ENCODE measurements around the gene CCDC187.

Gene CCDC187

DNA sequence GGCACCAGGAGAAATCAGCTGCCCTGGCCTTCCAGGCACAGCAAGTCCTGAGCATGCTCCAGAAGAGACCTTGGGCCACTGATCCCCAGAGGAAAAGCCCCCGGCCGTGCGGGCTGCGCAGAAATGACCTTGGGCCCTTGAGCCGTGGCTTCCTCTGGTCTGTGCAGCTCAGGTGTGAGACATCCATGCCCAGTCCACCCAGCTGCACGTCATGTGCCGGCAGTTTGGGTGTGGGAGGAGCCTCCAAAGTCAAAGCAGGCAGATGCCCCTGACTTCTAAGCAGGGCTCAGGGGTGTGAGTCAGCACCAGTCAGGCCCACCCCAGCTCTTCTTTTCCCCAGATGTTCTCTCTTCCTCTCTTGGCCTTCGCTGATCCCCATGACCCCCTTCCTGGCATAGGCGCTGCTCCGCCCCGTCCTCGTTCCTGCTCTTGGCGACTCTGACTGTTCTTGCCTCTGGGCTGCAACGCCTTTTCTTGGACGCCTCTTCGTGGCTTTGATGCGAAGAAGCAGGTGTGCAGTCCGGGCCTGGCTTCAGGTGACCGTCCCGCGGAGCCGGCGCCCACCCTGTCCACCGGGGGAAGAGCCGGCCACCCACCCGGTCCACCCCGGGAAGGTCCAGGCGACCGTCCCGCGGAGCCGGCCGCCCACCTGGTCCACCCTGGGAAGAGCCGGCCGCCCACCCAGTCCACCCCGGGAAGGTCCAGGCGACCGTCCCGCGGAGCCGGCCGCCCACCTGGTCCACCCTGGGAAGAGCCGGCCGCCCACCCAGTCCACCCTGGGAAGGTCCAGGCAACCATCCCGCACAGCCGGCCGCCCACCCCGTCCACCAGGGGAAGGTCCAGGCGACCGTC lies 52.4 kb downstream of the CCDC187 start:
- DNase-seq, result no peak

DNA sequence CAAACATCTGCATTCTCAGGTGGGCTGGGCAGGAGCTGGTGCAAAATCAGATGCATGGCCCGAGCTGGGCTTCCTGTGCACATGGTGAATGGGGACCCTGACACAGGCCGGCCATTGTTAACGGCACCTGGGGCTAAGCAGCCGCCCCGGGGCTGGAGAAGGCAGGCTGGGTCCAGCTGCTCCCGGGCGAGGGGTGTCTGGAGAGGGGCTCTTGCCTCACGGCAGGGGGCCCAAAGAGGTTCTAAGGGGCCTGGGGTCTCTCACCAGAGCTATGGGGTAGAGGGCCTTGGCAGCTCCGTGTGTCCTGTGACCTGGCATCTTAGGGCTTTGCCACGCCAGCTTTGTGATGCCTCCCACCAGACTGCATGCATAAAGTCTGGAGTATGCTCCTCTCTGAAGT lies 53.2 kb downstream of the CCDC187 start:
- no peak for DNase-seq

DNA sequence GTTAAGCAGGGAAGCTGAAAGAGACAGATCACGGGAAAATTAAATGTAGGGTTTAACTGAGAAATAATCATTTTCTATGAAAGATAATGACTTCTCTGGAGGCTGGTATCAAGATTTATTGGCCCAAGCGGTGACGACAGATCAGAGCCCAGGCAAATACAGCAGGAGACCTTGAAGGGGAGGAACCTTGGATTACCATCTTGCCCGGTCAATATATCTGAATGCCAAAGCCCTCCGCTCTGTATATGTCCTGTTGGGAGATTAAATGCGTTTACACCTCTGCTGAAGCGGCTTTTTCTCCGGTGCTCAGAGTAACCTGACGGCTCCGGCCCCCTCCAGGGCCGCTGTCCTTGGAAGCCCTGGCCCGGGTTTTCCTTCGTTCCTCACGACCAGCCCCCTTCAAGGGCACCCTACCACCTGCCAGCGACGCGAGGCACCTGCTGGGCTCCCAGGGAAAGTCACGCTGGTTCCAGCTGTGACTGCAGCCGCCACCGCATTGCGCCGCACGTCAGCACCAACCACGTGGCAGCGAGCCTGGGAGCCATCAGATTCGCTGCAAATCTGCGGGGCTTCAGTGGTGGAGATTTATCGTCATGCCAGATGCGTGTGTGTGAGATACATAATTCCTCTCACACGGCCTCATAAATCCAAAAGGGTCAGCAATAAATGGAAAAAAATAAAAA lies 53.9 kb downstream of the CCDC187 start:
- DNase-seq, result peak; percentile 14 to 46

DNA sequence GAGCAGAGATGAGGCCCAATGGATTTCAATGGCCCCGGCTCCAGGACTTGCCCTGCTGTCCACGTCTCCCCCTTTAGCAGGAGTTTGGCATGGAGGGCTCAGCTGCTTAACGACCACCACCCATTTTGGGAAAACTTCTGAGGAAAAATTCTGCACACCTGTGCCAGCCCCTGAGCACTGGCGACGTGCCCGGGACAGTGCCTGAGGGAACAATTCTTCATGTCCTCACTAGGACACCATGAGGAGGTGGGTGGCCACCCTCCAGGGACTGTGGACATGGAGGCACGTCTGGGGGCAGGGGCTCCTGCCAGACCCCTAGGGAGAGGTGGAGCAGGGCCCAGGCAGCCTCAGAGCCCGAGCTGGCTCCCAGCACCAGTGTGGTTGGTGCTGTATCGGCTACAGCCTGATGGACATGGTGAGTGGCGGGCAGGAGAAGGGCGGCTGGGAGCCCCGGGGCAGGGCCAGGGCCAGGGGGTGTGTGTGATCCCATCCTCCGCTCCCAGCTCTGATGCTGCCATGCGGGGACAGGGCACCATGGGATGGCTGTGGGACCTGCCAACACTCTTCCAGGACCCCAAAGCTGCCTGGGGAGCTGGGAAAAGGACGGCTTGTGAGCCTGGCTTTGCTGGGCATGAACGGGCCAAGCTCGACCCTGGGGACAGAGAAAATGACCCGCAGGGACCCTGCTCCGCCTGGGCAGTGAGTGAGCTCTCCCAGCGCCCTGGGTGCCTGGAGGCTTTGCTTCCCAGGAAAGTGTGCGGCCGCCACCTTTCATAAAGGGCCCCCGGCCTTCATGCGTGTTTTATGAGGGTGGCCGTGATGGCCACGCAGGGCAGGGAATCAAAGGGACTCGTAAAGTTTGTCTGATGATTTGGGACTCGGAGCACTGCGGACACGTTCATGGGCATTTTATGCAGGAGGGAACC lies 54.7 kb downstream of the CCDC187 start:
- no peak for DNase-seq

DNA sequence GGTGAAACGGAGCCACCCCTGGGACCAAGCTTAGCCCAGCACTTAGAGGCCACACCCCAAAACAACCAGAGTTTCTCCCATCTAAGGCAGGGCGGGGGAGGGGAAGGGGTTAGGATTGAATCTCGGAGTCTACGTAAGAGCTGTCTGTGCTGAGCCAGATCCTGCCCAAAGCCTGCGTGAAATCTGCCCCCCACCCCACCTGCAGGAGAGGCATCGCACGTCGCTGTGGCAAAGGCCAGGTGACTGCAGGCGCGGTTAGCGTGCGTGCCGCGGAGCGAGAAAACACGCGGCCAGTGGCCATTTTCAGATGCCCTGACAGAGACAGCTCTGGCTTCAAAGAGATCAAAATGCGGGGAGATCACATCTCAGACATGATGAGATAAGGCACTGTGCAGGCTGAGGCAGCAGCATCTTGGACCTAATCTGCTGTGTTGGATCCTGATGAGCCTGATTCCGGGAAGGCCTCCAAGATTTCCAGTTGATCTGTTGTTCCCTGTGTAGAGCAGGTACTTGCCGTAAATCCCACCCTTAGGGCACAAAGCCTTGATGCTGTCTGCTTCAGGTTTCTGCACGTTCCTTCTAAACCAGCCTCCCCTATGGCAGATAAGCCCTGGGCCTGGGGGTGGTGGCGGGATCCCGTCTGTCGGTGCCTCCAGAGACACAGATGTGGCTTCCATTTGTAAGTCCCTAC lies 55.8 kb downstream of the CCDC187 start:
- no peak for DNase-seq

DNA sequence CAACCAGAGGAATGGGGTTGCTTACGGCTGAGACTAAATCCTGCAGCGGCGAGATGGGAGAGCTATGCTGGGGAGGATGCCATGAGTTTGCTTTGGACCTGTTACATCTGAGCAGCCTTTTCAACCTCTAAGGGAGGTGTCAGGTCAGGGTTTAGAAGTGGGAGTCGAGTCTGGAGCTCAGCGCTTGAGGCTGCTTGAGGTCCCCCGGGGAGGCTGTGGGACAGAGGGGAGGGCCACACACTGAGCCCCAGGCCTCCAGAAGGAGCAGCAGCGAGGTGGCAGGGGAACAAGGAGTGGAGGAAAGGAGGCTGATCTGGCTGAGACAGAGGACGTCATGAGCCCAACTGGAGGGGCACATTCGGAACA lies 56.4 kb downstream of the CCDC187 start:
- DNase-seq, result no peak

DNA sequence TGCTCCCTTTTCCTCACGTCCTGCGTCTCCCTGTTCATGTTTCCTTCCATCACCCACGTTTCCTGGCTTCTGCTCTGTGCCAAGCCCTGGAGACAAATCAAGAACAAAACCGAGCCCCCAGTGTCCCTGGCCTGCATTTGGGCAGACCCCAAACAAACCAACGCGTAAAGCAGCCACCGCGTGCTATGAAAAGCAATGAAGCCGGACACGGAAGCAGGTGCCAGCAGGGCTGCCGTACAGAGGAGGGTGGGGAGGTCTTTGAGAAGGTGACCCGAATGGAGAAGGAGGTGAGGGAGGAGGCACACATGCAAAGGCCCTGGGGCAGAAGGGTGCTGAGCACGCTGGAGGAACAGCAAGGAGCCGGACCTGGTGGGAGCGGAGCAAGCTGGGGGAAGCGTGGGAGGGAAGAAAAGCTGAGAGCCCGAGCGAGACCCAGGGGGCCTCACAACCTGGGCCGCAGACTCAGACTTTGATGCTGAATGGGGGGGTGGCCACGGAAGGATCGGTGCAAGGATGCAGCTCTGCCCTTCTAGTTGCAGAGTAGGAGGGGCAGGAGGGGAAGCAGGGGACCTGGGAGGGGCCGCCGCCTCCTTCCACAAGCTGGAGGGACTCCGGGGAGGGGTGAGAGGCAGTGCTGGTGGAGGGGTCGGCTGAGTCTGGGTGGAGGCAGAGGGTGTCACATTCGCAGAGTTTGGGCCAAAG lies 56.9 kb downstream of the CCDC187 start:
- DNase-seq, result no peak

DNA sequence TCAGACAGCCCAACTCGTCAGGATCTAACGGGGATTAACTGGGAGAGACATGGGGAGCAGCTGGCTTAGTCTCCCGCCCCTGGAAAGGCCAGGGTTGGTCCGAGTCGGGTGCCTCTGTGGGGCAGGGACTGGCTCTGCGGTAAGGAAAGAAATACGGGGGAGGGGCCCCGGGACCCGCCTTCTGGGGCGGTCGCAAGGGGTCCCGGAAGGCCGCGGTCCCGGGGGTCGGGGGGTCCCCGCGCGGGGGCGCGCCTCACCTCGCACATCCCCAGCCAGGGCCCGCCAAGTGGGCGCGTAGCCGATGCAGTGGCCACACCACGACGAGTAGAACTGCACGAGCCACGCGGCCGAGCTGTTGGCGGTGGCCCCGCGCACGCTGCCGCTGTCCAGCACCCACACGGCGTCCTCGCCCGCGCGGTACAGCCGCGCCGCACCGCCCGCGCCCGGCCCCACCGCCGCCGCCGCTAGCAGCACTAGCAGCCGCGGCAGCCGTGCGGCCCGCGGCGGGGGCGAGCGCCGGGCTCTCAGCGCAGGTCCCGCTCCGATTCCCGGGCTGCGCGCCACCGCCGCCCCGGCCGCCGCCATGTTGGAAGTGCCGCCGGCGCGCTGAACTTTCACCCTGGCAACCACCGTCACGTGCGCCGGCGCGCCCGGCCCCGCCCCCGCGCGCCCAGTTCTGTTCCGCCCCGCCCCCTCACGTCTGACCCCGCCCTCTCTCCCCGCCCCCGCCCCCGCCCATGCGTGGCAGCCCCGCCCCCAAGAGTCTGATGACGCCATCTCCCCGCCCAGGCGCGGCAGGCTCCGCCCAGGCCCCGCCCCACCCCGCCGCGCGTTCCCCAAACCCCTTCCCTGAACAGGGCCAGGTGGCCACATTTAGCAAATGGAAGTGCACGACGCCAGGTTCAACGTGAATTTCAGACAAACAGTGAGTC lies 58.4 kb downstream of the CCDC187 start, which contains the start of gene QSOX2:
QSOX2 (minus strand) TSS at position 594 of the 932 bp plus-strand sequence; CDS start at position 585, 9 bp downstream.
- DNase-seq, result peak in 1 of 2 experiments; percentile 68

DNA sequence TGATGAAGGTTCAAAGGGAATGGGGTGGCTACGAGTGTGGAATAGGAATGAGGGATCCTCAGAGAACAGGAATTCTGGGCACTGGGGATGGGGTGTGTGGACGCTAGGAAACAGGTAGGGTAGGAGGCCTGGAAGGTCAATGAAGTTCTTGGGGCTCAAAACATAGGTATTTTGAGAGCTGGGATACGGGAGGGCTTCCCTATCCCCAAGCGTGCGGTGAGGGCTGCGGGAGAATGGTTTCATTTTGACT lies 59.0 kb downstream of the CCDC187 start:
- DNase-seq, result no peak

DNA sequence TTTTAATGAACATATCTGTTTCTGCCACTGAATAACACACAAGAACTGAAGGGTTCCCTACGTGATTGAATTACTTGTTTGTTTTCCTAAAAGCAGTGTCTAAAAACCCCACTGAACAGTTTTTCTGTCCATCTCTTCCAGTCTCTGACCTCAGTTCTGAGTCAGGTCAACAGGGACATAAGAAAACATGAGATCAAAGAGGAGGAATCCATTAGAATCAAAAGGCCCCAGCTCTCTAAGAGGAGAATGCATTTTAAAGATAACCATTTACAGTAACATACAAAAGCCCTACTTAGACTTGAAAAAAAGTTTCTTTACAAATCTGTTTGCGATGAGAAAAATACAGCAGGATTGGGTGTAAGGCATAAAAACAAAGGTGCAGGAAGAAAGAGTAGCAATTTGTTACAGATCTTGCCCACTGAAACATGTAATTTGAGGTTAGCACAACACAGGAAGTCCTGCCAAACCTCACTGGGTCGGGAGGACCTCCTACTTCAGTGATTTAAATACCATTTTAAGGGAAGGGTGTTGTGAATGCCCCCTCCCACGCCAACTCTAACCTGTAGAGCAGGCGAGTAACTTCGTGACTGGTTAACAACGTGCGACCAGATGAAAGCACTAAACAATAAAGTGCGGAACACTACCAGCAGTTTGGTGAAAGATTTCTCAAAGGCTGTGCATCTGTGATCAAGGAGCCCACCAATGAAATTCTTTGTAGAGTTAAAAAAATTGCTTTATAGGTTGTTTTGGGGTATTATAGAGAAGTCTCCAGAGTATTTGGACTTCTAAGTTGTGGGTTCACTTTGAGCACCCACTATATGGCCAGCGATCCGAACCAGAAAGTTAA lies 59.5 kb downstream of the CCDC187 start:
- no peak for DNase-seq

DNA sequence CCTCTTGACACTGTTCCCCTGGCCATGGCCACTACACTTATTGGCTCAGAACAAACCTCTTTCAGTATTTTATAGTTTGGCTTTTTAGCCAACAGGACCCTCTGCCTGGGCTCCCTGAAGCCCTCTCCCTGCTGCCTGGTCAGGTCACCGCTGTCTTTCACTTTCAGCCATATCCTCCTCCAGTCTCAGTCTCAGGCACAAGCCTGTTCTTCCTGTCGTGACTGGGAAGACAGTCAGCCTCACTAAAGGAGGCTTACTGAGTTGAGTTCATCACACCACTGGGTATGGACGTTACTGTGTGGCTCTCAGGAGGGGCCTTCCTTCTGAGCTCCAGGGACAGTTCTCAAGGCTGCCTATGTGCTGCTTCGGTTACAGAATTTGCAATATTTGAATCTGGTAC lies 60.3 kb downstream of the CCDC187 start:
- DNase-seq, result no peak

DNA sequence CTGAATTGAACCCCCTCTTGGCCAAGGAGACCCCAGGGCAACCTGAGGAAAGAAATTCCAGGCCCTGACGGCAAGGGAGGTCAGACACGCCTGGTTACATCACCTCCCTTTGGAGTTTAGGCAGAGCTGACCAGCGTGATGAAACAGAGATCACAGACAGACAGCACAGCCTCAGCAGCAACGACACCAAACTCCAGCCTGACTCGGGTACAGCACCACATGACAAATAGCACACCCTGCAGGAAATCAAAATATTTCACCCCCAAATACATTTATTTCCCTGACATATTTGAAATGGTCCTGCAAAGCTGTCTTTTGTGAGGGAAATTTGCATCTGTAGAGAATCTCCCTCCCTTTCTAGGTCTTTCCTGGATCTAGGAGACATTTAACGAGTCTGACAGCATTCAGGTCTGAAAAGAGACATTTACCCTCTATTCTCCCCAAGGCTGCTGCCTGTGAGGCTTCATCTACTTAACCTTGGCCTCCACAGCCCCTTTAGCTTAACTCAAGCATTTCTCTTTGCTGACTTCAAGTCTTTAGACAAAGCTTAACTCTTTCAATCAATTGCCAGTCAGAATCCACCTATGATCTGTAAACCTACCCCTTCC lies 60.9 kb downstream of the CCDC187 start:
- DNase-seq, result no peak

DNA sequence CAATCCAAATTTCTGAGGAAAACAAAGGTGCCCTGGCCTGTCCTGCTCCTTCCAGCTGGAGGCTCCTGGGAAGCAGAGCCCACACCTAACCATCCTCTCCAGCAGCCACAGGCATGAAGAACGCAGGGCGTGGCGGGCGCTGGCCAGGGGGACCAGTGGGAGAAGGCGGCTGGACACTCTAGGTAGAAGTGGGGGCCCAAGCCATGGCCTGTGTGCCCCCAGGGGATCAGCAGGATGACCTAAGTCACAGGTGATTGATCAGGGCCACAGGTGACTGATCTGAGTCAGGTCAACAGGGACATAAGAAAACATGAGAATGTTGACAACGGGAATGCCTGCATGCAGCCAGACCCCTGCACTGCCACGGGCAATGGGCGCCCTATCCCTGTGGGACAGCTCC lies 61.6 kb downstream of the CCDC187 start:
- no peak for DNase-seq

DNA sequence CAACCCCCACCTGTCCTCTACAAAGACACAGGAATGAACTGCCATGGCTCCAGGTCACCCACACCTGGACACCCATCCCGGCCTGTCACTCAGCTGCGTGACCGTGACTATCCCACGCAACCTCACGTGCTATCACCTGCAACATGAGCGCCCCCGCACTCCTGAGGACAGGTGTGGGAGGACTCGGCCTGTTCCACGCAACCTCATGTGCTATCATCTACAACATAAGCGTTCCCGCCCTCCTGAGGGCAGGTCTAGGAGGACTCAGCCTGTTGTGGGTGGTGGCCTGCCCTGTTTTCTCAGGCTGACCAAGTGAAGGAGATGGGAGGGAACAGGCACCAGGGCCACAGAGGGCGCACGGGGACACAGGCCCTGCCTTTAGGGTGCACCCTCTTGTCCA lies 62.4 kb downstream of the CCDC187 start:
- DNase-seq, result no peak

DNA sequence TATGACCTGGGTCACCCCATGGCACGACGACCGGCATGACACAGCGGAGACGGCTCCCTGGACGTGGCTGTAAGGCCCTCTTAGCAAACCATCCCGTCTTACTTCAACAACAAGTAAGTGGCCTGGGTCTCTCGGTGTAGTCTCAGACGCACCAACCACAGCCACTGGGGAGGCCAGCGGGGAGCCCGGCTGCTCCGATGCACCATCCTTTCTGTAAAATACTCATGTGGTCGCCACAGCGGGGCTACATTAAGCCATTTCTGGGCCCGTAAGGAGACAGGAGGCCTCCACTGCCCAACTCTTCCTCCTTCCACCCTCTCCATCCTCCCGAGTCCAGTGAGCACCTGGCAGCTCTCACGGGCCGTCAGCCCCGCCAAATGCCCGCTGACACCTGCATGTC lies 63.0 kb downstream of the CCDC187 start:
- no peak for DNase-seq

DNA sequence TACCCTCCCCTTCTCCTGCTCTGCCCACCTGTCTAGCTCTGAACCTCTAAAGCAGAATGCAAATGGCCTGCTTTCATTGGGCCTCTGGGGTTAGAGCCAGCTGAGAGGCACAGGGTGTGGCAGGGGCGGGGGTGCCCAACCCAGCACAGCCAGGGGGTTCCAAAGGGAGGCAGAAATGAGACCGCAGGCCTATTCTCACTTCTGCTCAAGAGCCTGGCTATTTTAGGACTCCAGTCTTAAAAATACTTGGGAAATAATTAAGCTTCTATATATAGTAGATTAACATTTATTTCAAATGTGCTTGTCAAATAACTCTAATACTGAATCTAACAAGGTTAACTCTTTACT lies 63.9 kb downstream of the CCDC187 start:
- peak; percentile 29 to 31 for DNase-seq

DNA sequence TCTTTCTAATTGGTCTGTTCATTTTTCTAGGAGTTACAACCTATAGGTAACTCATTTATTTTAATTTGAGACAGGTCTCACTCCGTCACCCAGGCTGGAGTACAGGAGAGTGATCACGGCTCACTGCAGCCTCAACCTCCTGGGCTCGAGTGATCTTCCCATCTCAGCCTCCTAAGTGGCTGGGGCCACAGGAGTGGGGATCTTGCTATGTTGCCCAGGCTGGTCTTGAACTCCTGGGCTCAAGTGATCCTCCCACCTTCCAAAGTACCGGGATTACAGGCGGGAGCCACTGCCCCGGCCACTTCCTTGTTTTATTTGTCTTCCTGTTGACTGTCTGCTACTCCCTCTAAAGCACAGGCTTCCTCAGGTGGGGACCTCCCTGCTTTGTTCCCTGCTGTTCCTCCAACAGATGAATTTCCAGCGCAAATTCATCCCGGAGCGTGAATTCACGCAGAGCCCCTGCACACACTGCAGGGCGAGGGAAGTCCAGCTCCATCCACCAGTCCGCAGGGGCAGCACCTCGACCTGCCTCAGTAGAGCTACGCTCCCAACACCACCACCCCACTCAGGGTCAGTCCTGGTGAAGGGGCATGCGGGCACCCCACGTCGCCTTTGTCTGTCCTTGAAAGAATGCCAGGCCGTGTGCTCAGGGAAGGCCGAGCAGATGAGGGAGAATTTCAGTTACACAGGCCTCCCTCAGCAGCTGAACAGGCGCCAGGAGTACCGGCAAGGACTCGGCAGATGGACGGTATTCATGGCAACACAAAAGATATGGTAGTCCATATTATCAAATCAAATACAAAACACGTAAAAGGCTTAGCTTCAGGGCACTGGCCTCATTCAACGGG lies 64.5 kb downstream of the CCDC187 start:
- no peak for DNase-seq

DNA sequence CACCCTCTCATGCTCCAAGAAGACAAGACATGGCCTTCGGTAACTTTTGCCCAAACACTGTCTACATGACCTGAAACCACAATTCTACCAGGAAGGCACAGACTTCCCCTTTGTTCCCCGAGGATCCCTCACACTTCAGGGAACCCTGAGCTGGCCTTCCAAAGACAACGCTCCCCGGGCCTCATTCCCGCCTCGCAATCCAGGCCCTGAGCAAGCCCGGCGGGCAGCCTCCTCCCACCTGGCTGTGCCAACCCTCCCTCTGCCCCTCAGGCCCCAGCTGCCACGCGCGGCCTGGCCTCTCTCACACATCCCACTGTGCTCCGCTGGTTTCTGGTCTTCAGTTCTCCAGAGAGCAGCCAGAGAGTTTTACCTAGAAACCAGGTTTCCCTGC lies 65.6 kb downstream of the CCDC187 start:
- DNase-seq, result no peak
